GM10248 (cell line): ENCODE data around the gene ARMC3.
"Not testable (repeated sequence)": the region's sequence is repeated elsewhere in the genome, so short reads cannot be mapped to it uniquely, and the experiment has no call there.

Experiments
- CTCF ChIA-PET: fragments of 300-600 bp; sonication (Branson Sonifier 250); formaldehyde crosslinking; extraction: SDS; loops from one replicate; lab custom pipeline; 2021; ENCODE audit warnings: antibody characterized with exemption; lab: Yijun Ruan, JAX
- POLR2A ChIA-PET: fragments of 350-650 bp; sonication (Branson Sonifier 250); formaldehyde crosslinking; extraction: SDS; loops from one replicate; lab custom pipeline; 2020; ENCODE audit warnings: antibody characterized with exemption; lab: Yijun Ruan, JAX
- DNase-seq: peaks from one replicate; pipeline ENCODE4 v3.0.0; 2012; ENCODE audit errors: extremely low spot score
- CTCF ChIP-seq: IDR thresholded peaks from 2 replicates; pipeline ENCODE4 v1.5.1; 2012; ENCODE audit warnings: mild to moderate bottlenecking, low read depth; ENCODE audit errors: extremely low read depth, missing control alignments, control extremely low read depth

The ARMC3 gene

GRCh38 chr10:22915314-22915713 lies 12.5 kb upstream of the ARMC3 start:
- ChIA-PET POLR2A (no interaction called here), CTCF (interaction anchor here (1.1 kb wide), 1 partner anchor 12 kb away, joined by 3 read pairs; no protein-coding TSS in a partner anchor)
- DNase-seq, result no peak
- no peak for TF ChIP-seq CTCF

GRCh38 chr10:22925088-22925487 lies 2.8 kb upstream of the ARMC3 start:
- DNase-seq, result no peak
- ChIA-PET CTCF (no interaction called here), POLR2A (interaction anchor here (0.6 kb wide), 1 partner anchor 351 kb away, joined by 5 read pairs; no protein-coding TSS in a partner anchor)
- TF ChIP-seq CTCF, result no peak

GRCh38 chr10:22927166-22927565 lies 687 bp upstream of the ARMC3 start:
- no peak for DNase-seq
- TF ChIP-seq CTCF, result no peak
- ChIA-PET POLR2A (no interaction called here), CTCF (interaction anchor here (1.0 to 1.2 kb wide), 2 partner anchors 12 kb away, joined by 3 to 5 read pairs; no protein-coding TSS in a partner anchor)

GRCh38 chr10:22929053-22929452 lies 1.2 kb downstream of the ARMC3 start:
- CTCF ChIA-PET, DNase-seq: not testable (repeated sequence)

GRCh38 chr10:22931948-22932347 lies 4.1 kb downstream of the ARMC3 start:
- CTCF ChIA-PET, result interaction anchor here (0.7 to 0.9 kb wide), 2 partner anchors 12 to 835 kb away, joined by 3 read pairs; no protein-coding TSS in a partner anchor

More at GRCh38 chr10:22929053-22929452, 1.2 kb downstream of the ARMC3 start:
- POLR2A ChIA-PET, result not testable (repeated sequence)

GRCh38 chr10:22932626-22933370 lies 4.9 kb downstream of the ARMC3 start:
- DNase-seq, result no peak
- POLR2A ChIA-PET, result no interaction called here
- CTCF ChIA-PET, result interaction anchor here (0.9 kb wide), 1 partner anchor 13 kb away, joined by 3 read pairs; no protein-coding TSS in a partner anchor
- TF ChIP-seq CTCF, result no peak

More at GRCh38 chr10:22931948-22932347, 4.1 kb downstream of the ARMC3 start:
- DNase-seq, result no peak
- POLR2A ChIA-PET, result no interaction called here
- TF ChIP-seq CTCF, result no peak

GRCh38 chr10:22934726-22935125 lies 6.9 kb downstream of the ARMC3 start:
- ChIA-PET CTCF (interaction anchor here (1.0 to 1.3 kb wide), 3 partner anchors 15 to 55 kb away, joined by 3 read pairs; no protein-coding TSS in a partner anchor), POLR2A (no interaction called here)

More at GRCh38 chr10:22934726-22935125, 6.9 kb downstream of the ARMC3 start:
- DNase-seq, result no peak
- TF ChIP-seq CTCF, result no peak
